Endothelial cell of umbilical vein (primary cell): ENCODE data around the gene CCND1.

Source experiments
- EZH2 ChIP-seq: IDR thresholded peaks from 2 replicates; pipeline ENCODE4 v1.6.1; 2012; ENCODE audit warnings: borderline replicate concordance, low read depth, mild to moderate bottlenecking, moderate library complexity, low read length, inconsistent platforms; ENCODE audit not compliant: severe bottlenecking
- FOS ChIP-seq: IDR thresholded peaks from 2 replicates; pipeline ENCODE4 v1.6.1; 2011; ENCODE audit warnings: mild to moderate bottlenecking, low read length, moderate library complexity, borderline replicate concordance; ENCODE audit not compliant: insufficient read depth
- GATA2 ChIP-seq: IDR thresholded peaks from 2 replicates; pipeline ENCODE4 v1.7.0; 2011; ENCODE audit warnings: low read depth, mild to moderate bottlenecking, moderate library complexity, mixed read lengths, low read length; ENCODE audit not compliant: insufficient read length, insufficient read depth
- JUN ChIP-seq: IDR thresholded peaks from 2 replicates; pipeline ENCODE4 v1.6.1; 2011; ENCODE audit warnings: borderline replicate concordance, low read depth; ENCODE audit not compliant: insufficient read length, insufficient read depth
- MYC ChIP-seq: IDR thresholded peaks from one replicate; pipeline ENCODE4 v1.6.1; 2011; ENCODE audit warnings: mild to moderate bottlenecking, low read depth, low read length
- POLR2A ChIP-seq: IDR thresholded peaks from 2 replicates; pipeline ENCODE4 v1.6.1; 2012; ENCODE audit warnings: low read depth, mild to moderate bottlenecking, control low read depth, low read length
- POLR2AphosphoS5 ChIP-seq: IDR thresholded peaks from 2 replicates; pipeline ENCODE4 v1.6.1; 2012; ENCODE audit warnings: low read depth, mild to moderate bottlenecking, control low read depth, low read length, moderate library complexity; ENCODE audit not compliant: insufficient read depth
- TF ChIP-seq, protein P1 (sequence below), 2 donors: IDR thresholded peaks; 1 replicate in 1 of 2; 2 replicates in 1 of 2; pipeline ENCODE4 v1.5.1; 2011; ENCODE audit warnings: low read length in 2 of 2, mild to moderate bottlenecking in 2 of 2, moderate library complexity in 2 of 2, control low read depth in 1 of 2, inconsistent platforms in 1 of 2, low read depth in 1 of 2; ENCODE audit not compliant: insufficient read depth in 1 of 2; ENCODE audit errors: extremely low read depth in 1 of 2
- TF ChIP-seq, protein P2 (sequence below): IDR thresholded peaks from 2 replicates; pipeline ENCODE4 v1.6.1; 2011; ENCODE audit not compliant: insufficient read depth, insufficient read length

DNA sequence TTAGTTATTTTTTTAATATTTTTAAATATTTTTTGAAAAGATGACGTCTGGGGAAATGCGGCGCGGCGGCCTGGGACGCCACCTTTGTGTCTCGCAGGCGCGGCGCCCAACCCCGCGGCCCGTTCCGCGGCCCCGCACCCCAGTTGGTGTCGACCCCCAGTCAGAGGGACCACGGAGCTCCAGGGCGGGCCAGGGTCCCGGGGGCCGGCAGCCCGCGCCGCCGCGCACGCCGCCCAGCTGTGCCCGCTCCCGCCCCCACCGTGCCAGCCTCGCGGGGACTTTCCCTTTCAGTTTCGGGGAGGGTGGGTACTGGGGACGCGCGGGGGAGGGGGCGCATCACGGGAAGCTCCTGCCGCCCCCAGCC is 1.6 kb downstream of the CCND1 start:
- TF ChIP-seq, protein P1, sequence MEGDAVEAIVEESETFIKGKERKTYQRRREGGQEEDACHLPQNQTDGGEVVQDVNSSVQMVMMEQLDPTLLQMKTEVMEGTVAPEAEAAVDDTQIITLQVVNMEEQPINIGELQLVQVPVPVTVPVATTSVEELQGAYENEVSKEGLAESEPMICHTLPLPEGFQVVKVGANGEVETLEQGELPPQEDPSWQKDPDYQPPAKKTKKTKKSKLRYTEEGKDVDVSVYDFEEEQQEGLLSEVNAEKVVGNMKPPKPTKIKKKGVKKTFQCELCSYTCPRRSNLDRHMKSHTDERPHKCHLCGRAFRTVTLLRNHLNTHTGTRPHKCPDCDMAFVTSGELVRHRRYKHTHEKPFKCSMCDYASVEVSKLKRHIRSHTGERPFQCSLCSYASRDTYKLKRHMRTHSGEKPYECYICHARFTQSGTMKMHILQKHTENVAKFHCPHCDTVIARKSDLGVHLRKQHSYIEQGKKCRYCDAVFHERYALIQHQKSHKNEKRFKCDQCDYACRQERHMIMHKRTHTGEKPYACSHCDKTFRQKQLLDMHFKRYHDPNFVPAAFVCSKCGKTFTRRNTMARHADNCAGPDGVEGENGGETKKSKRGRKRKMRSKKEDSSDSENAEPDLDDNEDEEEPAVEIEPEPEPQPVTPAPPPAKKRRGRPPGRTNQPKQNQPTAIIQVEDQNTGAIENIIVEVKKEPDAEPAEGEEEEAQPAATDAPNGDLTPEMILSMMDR (IDR thresholded peaks at IDR 0.05; ENCODE audit: extremely low read depth in 1 of 2, insufficient read depth in 1 of 2, low read depth in 1 of 2, low read length in 2 of 2), result no peak
- no peak for TF ChIP-seq POLR2AphosphoS5
- no peak for TF ChIP-seq FOS
- TF ChIP-seq POLR2A, result no peak
- TF ChIP-seq, protein P2, sequence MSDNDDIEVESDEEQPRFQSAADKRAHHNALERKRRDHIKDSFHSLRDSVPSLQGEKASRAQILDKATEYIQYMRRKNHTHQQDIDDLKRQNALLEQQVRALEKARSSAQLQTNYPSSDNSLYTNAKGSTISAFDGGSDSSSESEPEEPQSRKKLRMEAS, result no peak
- TF ChIP-seq EZH2, result no peak
- TF ChIP-seq JUN, result no peak
- TF ChIP-seq MYC, result no peak
- no peak for TF ChIP-seq GATA2
